A549 (cell line): ENCODE results near the gene PARM1. TPM values are rescaled to one million over a fixed set of nuclear protein-coding genes. Genes with fewer than 3 reads are reported as not detected.

Experiments
- ATAC-seq, 2 experiments: fragments of 200-7000 bp in 1 of 2; fragments of >200 bp in 1 of 2; cut with Nextera tagmentation in 1 of 2; cut with Tn5 transposase in 1 of 2; 3 replicates each; pipeline versions ENCODE4 v1.8.0 to v1.9.1; 2018 to 2020; ENCODE audit warnings: mild to moderate bottlenecking in 1 of 2, moderate library complexity in 1 of 2
- CTCF ChIA-PET: fragments of 300-600 bp; sonication (Branson Sonifier 250); formaldehyde crosslinking; extraction: SDS; loops from one replicate; lab custom pipeline; 2021; ENCODE audit warnings: antibody characterized with exemption, inconsistent platforms; lab: Yijun Ruan, JAX
- POLR2A ChIA-PET: fragments of 350-600 bp; formaldehyde crosslinking; extraction: SDS; loops from one replicate; lab custom pipeline; 2021; ENCODE audit warnings: antibody characterized with exemption, inconsistent platforms; lab: Yijun Ruan, JAX
- DNase-seq, 2 experiments: peaks; one replicate each; pipeline versions ENCODE4 v3.0.0 to v3.0.0-alpha.2; 2011 to 2016; ENCODE audit warnings: low read depth in 1 of 2, low spot score in 1 of 2
- FAIRE-seq: peaks from 2 replicates; lab custom pipeline; 2011; peaks lifted over from hg19 to GRCh38; lab: Jason Lieb, UNC
- H3K27ac ChIP-seq, 2 experiments: fragments of >200 bp; sonication (Bioruptor Twin); formaldehyde crosslinking; 3 replicates each; pipeline ENCODE4 v1.5.1; 2016 to 2017
- H3K4me1 ChIP-seq: fragments of >200 bp; sonication (Bioruptor Twin); formaldehyde crosslinking; 3 replicates; pipeline ENCODE4 v1.6.1; 2016
- H3K4me2 ChIP-seq: fragments of >200 bp; sonication (Bioruptor Twin); formaldehyde crosslinking; 3 replicates; pipeline ENCODE4 v1.6.1; 2016
- H3K4me3 ChIP-seq: fragments of >200 bp; sonication (Bioruptor Twin); formaldehyde crosslinking; 3 replicates; pipeline ENCODE4 v1.5.1; 2016
- H3K9me3 ChIP-seq: fragments of >200 bp; sonication (Bioruptor Twin); formaldehyde crosslinking; 3 replicates; pipeline ENCODE4 v1.6.1; 2016
- BHLHE40 ChIP-seq: IDR thresholded peaks from 2 replicates; pipeline ENCODE4 v1.6.1; 2012; ENCODE audit warnings: low read depth, low read length, inconsistent platforms
- CBX2 ChIP-seq: fragments of 200-600 bp; sonication (generic); IDR thresholded peaks from 2 replicates; pipeline ENCODE4 v1.6.1; 2016; ENCODE audit warnings: low read depth, mild to moderate bottlenecking, borderline replicate concordance
- CHD2 ChIP-seq: fragments of 150-350 bp; IDR thresholded peaks from 2 replicates; pipeline ENCODE4 v1.6.1; 2014; ENCODE audit warnings: low read length; ENCODE audit not compliant: partially characterized antibody
- EHF ChIP-seq: fragments of 250-450 bp; sonication (Bioruptor Pico); IDR thresholded peaks from 2 replicates; pipeline ENCODE4 v1.5.0; 2020; ENCODE audit warnings: mild to moderate bottlenecking
- EHMT2 ChIP-seq: fragments of 200-600 bp; sonication (generic); IDR thresholded peaks from 2 replicates; pipeline ENCODE4 v1.6.1; 2016; ENCODE audit warnings: antibody characterized with exemption, low read depth, mild to moderate bottlenecking, moderate library complexity
- EP300 ChIP-seq, 2 experiments: fragments of >200 bp; sonication (Bioruptor Twin); formaldehyde crosslinking; IDR thresholded peaks; 2 replicates in 1 of 2; 3 replicates in 1 of 2; pipeline ENCODE4 v1.6.1; 2016 to 2017
- FOXS1 ChIP-seq: fragments of 250-450 bp; sonication (Bioruptor Pico); IDR thresholded peaks from 2 replicates; pipeline ENCODE4 v1.5.0; 2020; ENCODE audit warnings: mild to moderate bottlenecking, moderate library complexity
- JUNB ChIP-seq: fragments of >200 bp; sonication (Bioruptor Twin); formaldehyde crosslinking; IDR thresholded peaks from 2 replicates; pipeline ENCODE4 v1.6.1; 2016
- KDM1A ChIP-seq: fragments of 200-600 bp; sonication (generic); IDR thresholded peaks from 2 replicates; pipeline ENCODE4 v1.6.1; 2016; ENCODE audit warnings: low read depth, mild to moderate bottlenecking
- MAZ ChIP-seq: fragments of 150-350 bp; IDR thresholded peaks from 2 replicates; pipeline ENCODE4 v1.6.1; 2014; ENCODE audit warnings: antibody characterized with exemption, low read depth, low read length, borderline replicate concordance
- POLR2A ChIP-seq: IDR thresholded peaks from 2 replicates; pipeline ENCODE4 v1.6.1; 2012; ENCODE audit warnings: mild to moderate bottlenecking, low read length
- RNF2 ChIP-seq: fragments of 200-600 bp; sonication (generic); IDR thresholded peaks from 2 replicates; pipeline ENCODE4 v1.6.1; 2016; ENCODE audit warnings: low read depth, mild to moderate bottlenecking, antibody characterized with exemption, moderate library complexity, borderline replicate concordance
- SMC3 ChIP-seq: fragments of >200 bp; sonication (Bioruptor Twin); formaldehyde crosslinking; IDR thresholded peaks from 3 replicates; pipeline ENCODE4 v1.6.1; 2018; ENCODE audit warnings: inconsistent platforms
- TFCP2L1 ChIP-seq: fragments of 250-450 bp; sonication (Bioruptor Pico); IDR thresholded peaks from 2 replicates; pipeline ENCODE4 v1.5.0; 2021; ENCODE audit warnings: mild to moderate bottlenecking
- TP53 ChIP-seq: fragments of 250-450 bp; sonication (Bioruptor Pico); IDR thresholded peaks from 2 replicates; pipeline ENCODE4 v1.5.0; 2021; ENCODE audit warnings: mild to moderate bottlenecking, moderate library complexity
- ZFP36 ChIP-seq: fragments of 450-650 bp; IDR thresholded peaks from 2 replicates; pipeline ENCODE4 v1.6.1; 2014; ENCODE audit warnings: borderline replicate concordance; ENCODE audit not compliant: partially characterized antibody
- WGBS: methylation state at CpG from one replicate; pipeline ENCODE4 v1.1.6; 2017; ENCODE audit errors: missing lambda C conversion rate; 5-methylcytosine and 5-hydroxymethylcytosine counted together
- polyA plus RNA-seq, 4 experiments: library from polyadenylated mRNA; depleted of rRNA in 3 of 4; stranded (reverse); fragments of >200 nt; fragmentation: RNase III in 1 of 4; extraction: RNeasy Plus Mini Kit Qiagen cat#74134 plus additional on column Dnase treatment in 1 of 4; gene quantifications; 2 replicates in 3 of 4; 3 replicates in 1 of 4; pipeline ENCODE4 v1.2.3, GENCODE V29; 2011 to 2017
- TF ChIP-seq, protein P1 (sequence below): fragments of 250-450 bp; sonication (Bioruptor Pico); IDR thresholded peaks from 2 replicates; pipeline ENCODE4 v1.5.0; 2021; ENCODE audit warnings: mild to moderate bottlenecking, moderate library complexity, borderline replicate concordance
- TF ChIP-seq, protein P2 (sequence below): fragments of >200 bp; sonication (Bioruptor Twin); formaldehyde crosslinking; IDR thresholded peaks from 3 replicates; pipeline ENCODE4 v1.5.1; 2016
- TF ChIP-seq, protein P3 (sequence below): IDR thresholded peaks from 2 replicates; pipeline ENCODE4 v1.6.1; 2012; ENCODE audit warnings: low read depth, borderline replicate concordance
- TF ChIP-seq, protein P4 (sequence below): fragments of 450-650 bp; IDR thresholded peaks from 2 replicates; pipeline ENCODE4 v1.6.1; 2014; ENCODE audit warnings: antibody characterized with exemption

PARM1 gene
- polyA plus RNA-seq, 2 of the 4 experiments (the other 2 are of a cell fraction), result 0.37 to 2.5 TPM

DNA sequence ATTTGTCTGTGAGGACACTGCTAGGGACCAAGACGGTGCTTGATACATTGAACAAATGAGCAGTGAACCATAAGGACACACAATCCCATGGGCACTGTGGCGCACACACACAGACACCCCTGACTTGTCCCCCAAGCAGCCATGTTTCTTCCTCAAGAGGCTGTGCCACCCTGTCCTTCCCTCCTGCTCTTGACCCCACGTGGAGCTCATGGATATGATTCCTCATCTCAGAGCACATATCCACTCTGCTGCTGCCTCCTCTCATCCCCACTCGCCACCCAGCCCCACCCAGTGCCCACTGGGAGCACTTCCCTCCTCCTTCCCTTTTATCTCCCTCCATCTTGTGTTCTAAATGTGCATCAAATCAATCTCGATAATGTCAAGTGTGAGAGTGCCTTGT lies 102.4 kb downstream of the PARM1 start:
- no peak for DNase-seq
- no peak for ATAC-seq
- ChIA-PET POLR2A (no interaction called here), CTCF (no interaction called here)
- Histone ChIP-seq H3K27ac (no peak overlapping the region), H3K4me3 (no peak overlapping the region), H3K4me2 (no peak overlapping the region)
- FAIRE-seq, result no peak
- WGBS, result 50% methylated on average over 5 of the region's 5 CpGs
- TF ChIP-seq CHD2 (no peak), KDM1A (no peak), EHMT2 (no peak), CBX2 (no peak), EHF (no peak), RNF2 (no peak), JUNB (no peak)
- TF ChIP-seq, protein P1, sequence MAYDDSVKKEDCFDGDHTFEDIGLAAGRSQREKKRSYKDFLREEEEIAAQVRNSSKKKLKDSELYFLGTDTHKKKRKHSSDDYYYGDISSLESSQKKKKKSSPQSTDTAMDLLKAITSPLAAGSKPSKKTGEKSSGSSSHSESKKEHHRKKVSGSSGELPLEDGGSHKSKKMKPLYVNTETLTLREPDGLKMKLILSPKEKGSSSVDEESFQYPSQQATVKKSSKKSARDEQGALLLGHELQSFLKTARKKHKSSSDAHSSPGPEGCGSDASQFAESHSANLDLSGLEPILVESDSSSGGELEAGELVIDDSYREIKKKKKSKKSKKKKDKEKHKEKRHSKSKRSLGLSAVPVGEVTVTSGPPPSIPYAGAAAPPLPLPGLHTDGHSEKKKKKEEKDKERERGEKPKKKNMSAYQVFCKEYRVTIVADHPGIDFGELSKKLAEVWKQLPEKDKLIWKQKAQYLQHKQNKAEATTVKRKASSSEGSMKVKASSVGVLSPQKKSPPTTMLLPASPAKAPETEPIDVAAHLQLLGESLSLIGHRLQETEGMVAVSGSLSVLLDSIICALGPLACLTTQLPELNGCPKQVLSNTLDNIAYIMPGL (CRISPR knock-in tag), result no peak
- TF ChIP-seq, all 56 proteins: peak for 0
- H3K9me3 ChIP-seq, result no peaks in the 10 kb centered on the region
- H3K4me1 ChIP-seq, result no peaks in the 10 kb centered on the region

DNA sequence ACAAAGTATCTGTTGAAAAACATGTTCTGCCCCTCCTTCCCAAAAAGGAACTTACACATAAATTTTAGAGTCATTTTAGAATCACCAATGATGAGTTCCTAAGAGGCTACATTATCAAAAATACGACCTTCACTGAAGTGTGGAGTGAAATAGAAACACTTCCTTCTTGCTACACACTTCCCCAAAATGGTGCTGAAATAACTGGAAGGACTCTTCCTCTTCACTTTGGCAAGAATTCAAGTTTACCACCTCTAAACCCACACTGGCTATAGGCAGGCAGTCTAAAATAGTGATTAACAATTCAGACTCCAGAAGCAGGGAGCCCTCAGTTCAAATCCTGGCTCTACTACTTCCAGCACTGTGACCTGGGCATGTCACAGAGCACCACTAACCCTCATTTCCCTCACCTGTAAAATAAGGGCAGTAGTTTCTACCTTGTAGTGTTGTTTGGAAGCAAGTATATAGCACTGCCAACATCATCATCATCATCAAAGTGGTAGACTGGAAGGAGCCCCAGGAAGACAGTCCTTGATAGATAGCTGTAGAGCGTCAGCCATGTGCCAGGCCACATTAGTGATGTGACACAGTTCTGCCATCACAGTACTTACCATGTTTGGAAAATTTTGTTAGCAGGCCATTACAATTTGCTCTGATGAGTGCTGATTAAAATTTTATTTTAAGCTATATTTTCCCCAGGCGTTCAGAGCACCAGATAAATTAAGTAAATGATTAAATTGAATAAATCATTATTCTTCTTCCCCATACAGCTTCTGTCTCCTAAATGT lies 103.3 kb downstream of the PARM1 start:
- TF ChIP-seq MAZ (no peak), ZFP36 (no peak), SMC3 (no peak), BHLHE40 (no peak)
- TF ChIP-seq, protein P1 (CRISPR knock-in tag), result no peak
- Histone ChIP-seq H3K27ac (no peak overlapping the region), H3K4me1 (no peaks in the 10 kb centered on the region), H3K9me3 (no peaks in the 10 kb centered on the region), H3K4me3 (no peak overlapping the region), H3K4me2 (no peak overlapping the region)
- DNase-seq (no peak), FAIRE-seq (no peak), ATAC-seq (no peak)
- 53% methylated on average over 3 of the region's 3 CpGs for WGBS
- ChIA-PET CTCF (no interaction called here), POLR2A (no interaction called here)

DNA sequence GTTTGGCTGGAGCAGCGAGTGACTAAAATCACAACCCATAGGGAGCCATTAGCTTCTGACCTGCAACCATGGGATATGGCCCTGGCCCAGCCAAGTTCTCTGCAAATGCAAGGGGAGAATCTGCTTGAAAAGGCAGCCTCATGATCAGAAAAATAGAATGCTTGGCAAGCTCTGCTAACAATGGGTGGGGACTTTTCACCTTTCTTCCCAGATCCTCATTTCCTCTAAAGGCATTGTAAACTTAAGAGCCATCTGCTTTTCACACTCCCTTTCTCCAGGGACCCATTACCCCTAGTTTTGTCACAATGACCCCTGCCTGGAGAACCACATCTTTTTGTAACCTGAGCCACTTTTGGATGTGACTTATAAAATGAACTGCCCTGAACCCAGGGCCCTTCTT lies 104.3 kb downstream of the PARM1 start:
- H3K4me2 ChIP-seq, result no peak overlapping the region
- DNase-seq, result no peak
- no peak for ATAC-seq
- 83% methylated on average over 1 of the region's 1 CpG for WGBS
- ChIA-PET CTCF (no interaction called here), POLR2A (no interaction called here)
- H3K27ac ChIP-seq, result no peak overlapping the region
- H3K4me1 ChIP-seq, result no peaks in the 10 kb centered on the region
- no peak overlapping the region for H3K4me3 ChIP-seq
- no peak for FAIRE-seq
- no peaks in the 10 kb centered on the region for H3K9me3 ChIP-seq
- TF ChIP-seq, protein P2, sequence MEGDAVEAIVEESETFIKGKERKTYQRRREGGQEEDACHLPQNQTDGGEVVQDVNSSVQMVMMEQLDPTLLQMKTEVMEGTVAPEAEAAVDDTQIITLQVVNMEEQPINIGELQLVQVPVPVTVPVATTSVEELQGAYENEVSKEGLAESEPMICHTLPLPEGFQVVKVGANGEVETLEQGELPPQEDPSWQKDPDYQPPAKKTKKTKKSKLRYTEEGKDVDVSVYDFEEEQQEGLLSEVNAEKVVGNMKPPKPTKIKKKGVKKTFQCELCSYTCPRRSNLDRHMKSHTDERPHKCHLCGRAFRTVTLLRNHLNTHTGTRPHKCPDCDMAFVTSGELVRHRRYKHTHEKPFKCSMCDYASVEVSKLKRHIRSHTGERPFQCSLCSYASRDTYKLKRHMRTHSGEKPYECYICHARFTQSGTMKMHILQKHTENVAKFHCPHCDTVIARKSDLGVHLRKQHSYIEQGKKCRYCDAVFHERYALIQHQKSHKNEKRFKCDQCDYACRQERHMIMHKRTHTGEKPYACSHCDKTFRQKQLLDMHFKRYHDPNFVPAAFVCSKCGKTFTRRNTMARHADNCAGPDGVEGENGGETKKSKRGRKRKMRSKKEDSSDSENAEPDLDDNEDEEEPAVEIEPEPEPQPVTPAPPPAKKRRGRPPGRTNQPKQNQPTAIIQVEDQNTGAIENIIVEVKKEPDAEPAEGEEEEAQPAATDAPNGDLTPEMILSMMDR, result no peak
- TF ChIP-seq FOXS1 (no peak), POLR2A (no peak), TP53 (CRISPR knock-in tag) (no peak), EP300 (IDR thresholded peaks at IDR 0.05) (no peak), TFCP2L1 (no peak)
- TF ChIP-seq, protein P3, sequence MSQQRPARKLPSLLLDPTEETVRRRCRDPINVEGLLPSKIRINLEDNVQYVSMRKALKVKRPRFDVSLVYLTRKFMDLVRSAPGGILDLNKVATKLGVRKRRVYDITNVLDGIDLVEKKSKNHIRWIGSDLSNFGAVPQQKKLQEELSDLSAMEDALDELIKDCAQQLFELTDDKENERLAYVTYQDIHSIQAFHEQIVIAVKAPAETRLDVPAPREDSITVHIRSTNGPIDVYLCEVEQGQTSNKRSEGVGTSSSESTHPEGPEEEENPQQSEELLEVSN, result no peak
- TF ChIP-seq, protein P4, sequence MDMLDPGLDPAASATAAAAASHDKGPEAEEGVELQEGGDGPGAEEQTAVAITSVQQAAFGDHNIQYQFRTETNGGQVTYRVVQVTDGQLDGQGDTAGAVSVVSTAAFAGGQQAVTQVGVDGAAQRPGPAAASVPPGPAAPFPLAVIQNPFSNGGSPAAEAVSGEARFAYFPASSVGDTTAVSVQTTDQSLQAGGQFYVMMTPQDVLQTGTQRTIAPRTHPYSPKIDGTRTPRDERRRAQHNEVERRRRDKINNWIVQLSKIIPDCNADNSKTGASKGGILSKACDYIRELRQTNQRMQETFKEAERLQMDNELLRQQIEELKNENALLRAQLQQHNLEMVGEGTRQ, result no peak
